T follicular helper cell (primary cell): ENCODE results near the gene SLC27A1.

Experiments used
- DNase-seq: peaks from one replicate; pipeline ENCODE4 v3.0.0-alpha.2; 2020; ENCODE audit warnings: low read depth
- total RNA-seq, 2 experiments: gene quantifications; one replicate each; lab custom pipeline; 2026; lab: John Stamatoyannopoulos, UW

SLC27A1 gene
- 2.4 to 9.4 reads per million in 2 experiments for total RNA-seq

GRCh38 chr19:17470068-17470841, at the start of gene SLC27A1:
TSS of gene SLC27A1 (plus strand) at chr19:17470524. CDS start at chr19:17470541, 17 bp downstream.
- peak; percentile 80 for DNase-seq

- no peak for DNase-seq
Observed at GRCh38 chr19:17421942-17422341, 48.4 kb upstream of the SLC27A1 start.

- DNase-seq: no peak
Observed at GRCh38 chr19:17423429-17424208, 46.7 kb upstream of the SLC27A1 start.

GRCh38 chr19:17424743-17425365, 45.5 kb upstream of the SLC27A1 start:
- no peak for DNase-seq

- DNase-seq: no peak
Observed at GRCh38 chr19:17429641-17430113, 40.6 kb upstream of the SLC27A1 start.

- no peak for DNase-seq
Observed at GRCh38 chr19:17431417-17431816, 38.9 kb upstream of the SLC27A1 start.

GRCh38 chr19:17435218-17435617, 35.1 kb upstream of the SLC27A1 start:
- no peak for DNase-seq

- no peak for DNase-seq
Observed at GRCh38 chr19:17436094-17436873, 34.0 kb upstream of the SLC27A1 start.

- DNase-seq: no peak
Observed at GRCh38 chr19:17436874-17437267, 33.5 kb upstream of the SLC27A1 start.

- no peak for DNase-seq
Observed at GRCh38 chr19:17441241-17442021, 28.9 kb upstream of the SLC27A1 start.

- DNase-seq: no peak
Observed at GRCh38 chr19:17445526-17446165, 24.7 kb upstream of the SLC27A1 start.

GRCh38 chr19:17447704-17448130, 22.6 kb upstream of the SLC27A1 start:
- no peak for DNase-seq

- DNase-seq: peak; percentile 43
Observed at GRCh38 chr19:17448131-17448967, 22.0 kb upstream of the SLC27A1 start, which contains the start of gene TMEM221. TSS of gene TMEM221 (minus strand) at chr19:17448668. CDS start at chr19:17448462, 206 bp downstream.

GRCh38 chr19:17450264-17451075, 19.9 kb upstream of the SLC27A1 start:
- no peak for DNase-seq

GRCh38 chr19:17451820-17452219, 18.5 kb upstream of the SLC27A1 start:
- DNase-seq: no peak

GRCh38 chr19:17454576-17455071, 15.7 kb upstream of the SLC27A1 start:
- no peak for DNase-seq

- no peak for DNase-seq
Observed at GRCh38 chr19:17455308-17456123, 14.8 kb upstream of the SLC27A1 start.
